ENCODE results near the gene SPATA3. TPM values are rescaled to one million over a fixed set of nuclear protein-coding genes. Genes with fewer than 3 reads are reported as not detected.
"Not testable (repeated sequence)": the region's sequence is repeated elsewhere in the genome, so short reads cannot be mapped to it uniquely, and the experiment has no call there.

Gene SPATA3
- total RNA-seq, 4 donors from 2014 or later, result not detected

- Histone ChIP-seq H3K9me3 (no peaks in the 10 kb centered on the region), H3K27ac (no peak overlapping the region), H3K4me1 (peaks cover 0 to 5% (median 2%) of the 10 kb centered on the region in 4 donors), H3K27me3 (peaks cover 9% of the 10 kb centered on the region), H3K36me3 (no peaks in the 10 kb centered on the region), H3K4me3 (no peak overlapping the region)
- in situ Hi-C loops (cut with MboI; ENCODE audit: low pct_ligation_motif_present in 1 of 4, low pct_unique_long_range_greater_than_20kb in 1 of 4, low sequenced_read_pairs in 3 of 4), result no loop called here
- TF ChIP-seq, protein P1, sequence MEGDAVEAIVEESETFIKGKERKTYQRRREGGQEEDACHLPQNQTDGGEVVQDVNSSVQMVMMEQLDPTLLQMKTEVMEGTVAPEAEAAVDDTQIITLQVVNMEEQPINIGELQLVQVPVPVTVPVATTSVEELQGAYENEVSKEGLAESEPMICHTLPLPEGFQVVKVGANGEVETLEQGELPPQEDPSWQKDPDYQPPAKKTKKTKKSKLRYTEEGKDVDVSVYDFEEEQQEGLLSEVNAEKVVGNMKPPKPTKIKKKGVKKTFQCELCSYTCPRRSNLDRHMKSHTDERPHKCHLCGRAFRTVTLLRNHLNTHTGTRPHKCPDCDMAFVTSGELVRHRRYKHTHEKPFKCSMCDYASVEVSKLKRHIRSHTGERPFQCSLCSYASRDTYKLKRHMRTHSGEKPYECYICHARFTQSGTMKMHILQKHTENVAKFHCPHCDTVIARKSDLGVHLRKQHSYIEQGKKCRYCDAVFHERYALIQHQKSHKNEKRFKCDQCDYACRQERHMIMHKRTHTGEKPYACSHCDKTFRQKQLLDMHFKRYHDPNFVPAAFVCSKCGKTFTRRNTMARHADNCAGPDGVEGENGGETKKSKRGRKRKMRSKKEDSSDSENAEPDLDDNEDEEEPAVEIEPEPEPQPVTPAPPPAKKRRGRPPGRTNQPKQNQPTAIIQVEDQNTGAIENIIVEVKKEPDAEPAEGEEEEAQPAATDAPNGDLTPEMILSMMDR (IDR thresholded peaks at IDR 0.05), result no peak
- TF ChIP-seq EP300 (IDR thresholded peaks at IDR 0.05; ENCODE audit: low read depth) (no peak), POLR2A (IDR thresholded peaks at IDR 0.05) (no peak), POLR2AphosphoS5 (IDR thresholded peaks at IDR 0.05) (no peak)
- DNase-seq, result no peak
- intact Hi-C loops (cut with DNase I; ENCODE audit: low total_unique reads), result no loop called here
- 0 to 60% methylated on average over 1 to 4 of the region's 4 CpGs for WGBS, 2 donors (ENCODE audit: low coverage in 1 of 2)
These were observed 6.0 kb downstream of the SPATA3 start for GRCh38 chr2:231001921-231002320.

GRCh38 chr2:231002641-231003040, 6.7 kb downstream of the SPATA3 start:
- DNase-seq, result no peak
- intact Hi-C loops (cut with DNase I; ENCODE audit: low total_unique reads) (no loop called here), in situ Hi-C loops (cut with MboI; ENCODE audit: low pct_ligation_motif_present in 1 of 4, low pct_unique_long_range_greater_than_20kb in 1 of 4, low sequenced_read_pairs in 3 of 4) (no loop called here)
- no peak overlapping the region for H3K4me3 ChIP-seq
- H3K27me3 ChIP-seq, result peaks cover 9% of the 10 kb centered on the region
- H3K9me3 ChIP-seq, result no peaks in the 10 kb centered on the region
- H3K27ac ChIP-seq, result no peak overlapping the region
- H3K36me3 ChIP-seq, result no peaks in the 10 kb centered on the region
- TF ChIP-seq EP300 (IDR thresholded peaks at IDR 0.05; ENCODE audit: low read depth), result no peak
- TF ChIP-seq POLR2A (IDR thresholded peaks at IDR 0.05), result no peak
- TF ChIP-seq, protein P1 (IDR thresholded peaks at IDR 0.05), result no peak
- no peak for TF ChIP-seq POLR2AphosphoS5 (IDR thresholded peaks at IDR 0.05)
- H3K4me1 ChIP-seq, result peaks cover 0 to 5% (median 2%) of the 10 kb centered on the region in 4 donors
- 60 to 79% methylated on average over 1 to 10 of the region's 10 CpGs for WGBS, 2 donors (ENCODE audit: low coverage in 1 of 2)

- in situ Hi-C loops (cut with MboI; ENCODE audit: low pct_ligation_motif_present in 1 of 4, low pct_unique_long_range_greater_than_20kb in 1 of 4, low sequenced_read_pairs in 3 of 4) (no loop called here), intact Hi-C loops (cut with DNase I; ENCODE audit: low total_unique reads) (no loop called here)
- no peak overlapping the region for H3K27ac ChIP-seq
- no peaks in the 10 kb centered on the region for H3K36me3 ChIP-seq
- H3K4me1 ChIP-seq, result peaks cover 0 to 5% (median 2%) of the 10 kb centered on the region in 4 donors
- H3K9me3 ChIP-seq, result no peaks in the 10 kb centered on the region
- 92% methylated on average over 2 of the region's 2 CpGs; no CpG with 5 or more reads in 1 of the 2 donors for WGBS, 2 donors (ENCODE audit: low coverage in 1 of 2)
- no peak overlapping the region for H3K4me3 ChIP-seq
- TF ChIP-seq POLR2AphosphoS5 (IDR thresholded peaks at IDR 0.05) (no peak), EP300 (IDR thresholded peaks at IDR 0.05; ENCODE audit: low read depth) (no peak), POLR2A (IDR thresholded peaks at IDR 0.05) (no peak)
- TF ChIP-seq, protein P1 (IDR thresholded peaks at IDR 0.05), result no peak
- DNase-seq, result no peak
- H3K27me3 ChIP-seq, result peaks cover 9% of the 10 kb centered on the region
These were observed 7.3 kb downstream of the SPATA3 start for GRCh38 chr2:231003186-231003585.

DNA sequence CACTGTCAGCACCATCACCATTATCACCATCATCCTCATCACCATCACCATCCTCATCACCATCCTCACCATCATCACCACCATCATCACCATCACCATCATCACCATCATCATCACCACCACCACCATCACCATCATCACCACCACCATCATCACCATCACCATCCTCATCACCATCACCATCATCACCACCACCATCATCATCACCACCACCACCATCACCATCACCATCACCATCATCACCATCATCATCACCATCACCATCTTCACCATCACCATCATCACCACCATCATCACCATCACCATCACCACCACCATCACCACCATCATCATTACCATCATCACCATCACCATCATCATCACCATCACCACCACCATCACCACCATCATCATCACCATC, 9.0 kb downstream of the SPATA3 start:
- intact Hi-C loops (cut with DNase I; ENCODE audit: low total_unique reads); in situ Hi-C loops (cut with MboI; ENCODE audit: low pct_ligation_motif_present in 1 of 4, low pct_unique_long_range_greater_than_20kb in 1 of 4, low sequenced_read_pairs in 3 of 4); H3K9me3 ChIP-seq; H3K4me3 ChIP-seq; H3K4me1 ChIP-seq; H3K27ac ChIP-seq; H3K27me3 ChIP-seq; DNase-seq; H3K36me3 ChIP-seq: not testable (repeated sequence)
